Measurements from ENCODE around the gene GPRIN1. TPM values are rescaled to one million over a fixed set of nuclear protein-coding genes. Genes with fewer than 3 reads are reported as not detected.

GPRIN1 gene
- total RNA-seq, 2 experiments from 2014 or later, result 1.5 to 1.7 TPM

GRCh38 chr5:176647030-176647842 lies 37.3 kb upstream of the GPRIN1 start, which contains the start of gene TSPAN17:
Gene TSPAN17 (plus strand): TSS chr5:176647484. CDS start chr5:176647616, 132 bp downstream.
- H3K9me3 Mint-ChIP-seq, result no peaks in the 10 kb centered on the region
- H3K36me3 Mint-ChIP-seq, result peaks cover 8% of the 10 kb centered on the region
- peak within 1 kb of the TSS; percentile 86 for H3K27ac Mint-ChIP-seq
- peaks cover 39% of the 10 kb centered on the region for H3K4me1 Mint-ChIP-seq
- peak; percentile 99 for DNase-seq
- H3K4me3 Mint-ChIP-seq, result peak within 1 kb of the TSS; percentile 86
- peaks cover 5% of the 10 kb centered on the region for H3K27me3 Mint-ChIP-seq

DNA sequence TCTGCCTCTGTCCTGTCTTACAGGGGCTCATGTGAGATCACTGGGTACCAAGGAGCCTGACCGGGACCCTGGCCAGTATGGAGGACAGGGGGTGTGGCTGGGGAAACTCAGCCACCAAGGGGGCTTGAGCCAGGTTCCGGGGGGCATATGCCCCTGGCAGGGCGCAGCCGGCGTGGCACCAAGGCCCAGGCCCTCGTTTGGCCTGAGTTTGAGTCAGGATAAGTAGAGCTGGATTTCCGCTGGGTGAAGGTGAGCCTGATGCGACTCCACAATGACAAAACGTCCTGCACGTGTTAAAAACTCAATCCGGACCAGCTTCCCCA lies 36.7 kb upstream of the GPRIN1 start:
- Mint-ChIP-seq H3K4me1 (peaks cover 37% of the 10 kb centered on the region), H3K27ac (peak overlapping the region; percentile 80), H3K27me3 (peaks cover 5% of the 10 kb centered on the region), H3K9me3 (no peaks in the 10 kb centered on the region), H3K36me3 (peaks cover 8% of the 10 kb centered on the region), H3K4me3 (peak overlapping the region; percentile 76)
- DNase-seq, result no peak

DNA sequence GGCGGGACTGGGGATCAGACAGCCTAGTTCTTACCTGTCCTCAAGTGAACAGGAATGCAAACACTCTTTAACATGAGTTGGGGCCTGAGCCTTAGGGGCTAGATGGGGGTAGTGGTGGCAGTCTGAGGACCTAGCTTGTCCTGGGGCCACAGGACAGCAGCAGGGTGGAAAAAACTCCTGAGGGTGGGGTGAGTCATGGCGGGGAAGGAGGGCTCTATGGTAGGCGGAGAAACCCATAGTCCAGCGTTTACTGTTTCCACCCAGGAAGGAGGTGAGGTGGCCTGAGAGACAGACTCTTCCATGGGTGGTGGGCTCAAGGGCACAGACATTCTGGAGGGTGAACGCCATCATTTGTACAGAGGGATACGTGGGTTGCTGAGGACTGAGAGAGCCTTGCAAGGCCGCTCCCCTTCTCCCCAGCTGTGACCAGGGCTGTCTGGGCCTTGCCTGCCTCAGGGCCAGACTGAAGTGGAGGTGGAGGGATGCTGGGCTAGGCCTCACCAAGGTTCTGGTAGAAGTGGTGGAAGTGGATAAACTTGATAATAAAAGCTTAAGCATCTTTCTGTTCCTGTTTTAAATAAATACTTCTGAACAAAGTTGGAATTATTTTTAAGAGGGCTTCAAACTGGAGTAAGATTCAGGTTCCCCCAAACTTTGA lies 36.2 kb upstream of the GPRIN1 start:
- no peaks in the 10 kb centered on the region for H3K9me3 Mint-ChIP-seq
- H3K36me3 Mint-ChIP-seq, result peaks cover 5% of the 10 kb centered on the region
- peak overlapping the region; percentile 80 for H3K27ac Mint-ChIP-seq
- H3K4me3 Mint-ChIP-seq, result peak overlapping the region; percentile 76
- DNase-seq, result no peak
- peaks cover 33% of the 10 kb centered on the region for H3K4me1 Mint-ChIP-seq
- H3K27me3 Mint-ChIP-seq, result peaks cover 5% of the 10 kb centered on the region

DNA sequence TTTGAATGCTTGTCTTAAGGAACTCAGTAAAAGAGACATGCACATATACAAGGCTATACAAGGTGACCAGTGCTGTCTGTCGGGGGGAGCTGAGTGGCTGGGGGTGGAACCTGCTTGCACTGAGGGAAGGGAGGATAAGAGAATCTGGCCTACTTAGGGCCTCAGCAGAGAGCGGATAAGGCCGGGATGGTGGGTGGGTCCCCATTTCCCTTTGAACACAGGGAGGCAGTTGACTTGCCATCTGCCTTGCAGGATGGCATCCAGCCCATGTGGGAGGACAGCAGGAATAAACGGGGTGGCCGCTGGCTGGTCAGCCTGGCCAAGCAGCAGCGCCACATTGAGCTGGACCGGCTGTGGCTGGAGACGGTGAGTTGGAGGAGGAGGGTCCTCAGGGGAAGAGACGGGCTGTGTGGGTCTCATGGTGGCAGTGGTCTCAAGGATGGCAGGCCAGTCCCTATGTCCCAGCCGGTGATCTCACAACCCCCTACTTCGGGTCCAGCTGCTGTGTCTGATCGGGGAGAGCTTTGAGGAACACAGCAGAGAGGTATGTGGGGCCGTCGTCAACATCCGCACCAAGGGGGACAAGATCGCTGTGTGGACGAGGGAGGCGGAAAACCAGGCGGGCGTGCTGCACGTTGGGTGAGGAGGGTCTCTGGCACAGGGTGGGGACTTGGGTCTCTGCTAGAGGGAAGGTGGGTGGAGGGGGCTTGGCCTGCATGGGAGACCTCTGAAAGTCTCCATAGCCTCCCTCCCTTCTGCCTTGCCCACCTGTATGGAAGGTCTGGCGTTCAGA lies 35.1 kb upstream of the GPRIN1 start:
- no peak for DNase-seq
- no peaks in the 10 kb centered on the region for H3K36me3 Mint-ChIP-seq
- no peak overlapping the region for H3K4me3 Mint-ChIP-seq
- peaks cover 26% of the 10 kb centered on the region for H3K4me1 Mint-ChIP-seq
- no peak overlapping the region for H3K27ac Mint-ChIP-seq
- no peaks in the 10 kb centered on the region for H3K9me3 Mint-ChIP-seq
- no peaks in the 10 kb centered on the region for H3K27me3 Mint-ChIP-seq

DNA sequence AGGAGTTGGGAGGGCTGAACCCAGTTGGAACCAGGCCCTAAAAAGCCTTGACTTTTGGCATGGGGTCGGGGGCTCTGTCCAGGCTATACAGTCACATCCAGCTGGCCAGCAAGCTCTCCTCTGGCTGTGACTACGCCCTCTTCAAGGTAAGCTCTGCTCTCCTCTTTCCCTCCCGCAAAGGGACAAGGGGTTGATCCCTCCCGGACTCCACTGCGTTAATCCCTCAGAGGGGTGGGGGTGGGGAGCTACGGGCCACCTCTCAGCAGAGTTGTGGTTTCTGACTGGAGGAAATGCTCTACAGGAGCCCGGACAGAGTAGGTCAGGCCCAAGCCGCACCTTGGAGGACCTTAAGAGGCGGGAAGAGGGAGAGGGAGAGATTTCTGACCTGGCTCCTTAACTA lies 34.3 kb upstream of the GPRIN1 start:
- no peak overlapping the region for H3K4me3 Mint-ChIP-seq
- H3K4me1 Mint-ChIP-seq, result peaks cover 21% of the 10 kb centered on the region
- H3K36me3 Mint-ChIP-seq, result no peaks in the 10 kb centered on the region
- H3K9me3 Mint-ChIP-seq, result no peaks in the 10 kb centered on the region
- no peaks in the 10 kb centered on the region for H3K27me3 Mint-ChIP-seq
- no peak for DNase-seq
- H3K27ac Mint-ChIP-seq, result no peak overlapping the region

GRCh38 chr5:176643491-176644219 lies 33.7 kb upstream of the GPRIN1 start:
- Mint-ChIP-seq H3K36me3 (no peaks in the 10 kb centered on the region), H3K27me3 (no peaks in the 10 kb centered on the region), H3K27ac (no peak overlapping the region), H3K4me3 (no peak overlapping the region), H3K9me3 (no peaks in the 10 kb centered on the region), H3K4me1 (peaks cover 15% of the 10 kb centered on the region)
- DNase-seq, result no peak

DNA sequence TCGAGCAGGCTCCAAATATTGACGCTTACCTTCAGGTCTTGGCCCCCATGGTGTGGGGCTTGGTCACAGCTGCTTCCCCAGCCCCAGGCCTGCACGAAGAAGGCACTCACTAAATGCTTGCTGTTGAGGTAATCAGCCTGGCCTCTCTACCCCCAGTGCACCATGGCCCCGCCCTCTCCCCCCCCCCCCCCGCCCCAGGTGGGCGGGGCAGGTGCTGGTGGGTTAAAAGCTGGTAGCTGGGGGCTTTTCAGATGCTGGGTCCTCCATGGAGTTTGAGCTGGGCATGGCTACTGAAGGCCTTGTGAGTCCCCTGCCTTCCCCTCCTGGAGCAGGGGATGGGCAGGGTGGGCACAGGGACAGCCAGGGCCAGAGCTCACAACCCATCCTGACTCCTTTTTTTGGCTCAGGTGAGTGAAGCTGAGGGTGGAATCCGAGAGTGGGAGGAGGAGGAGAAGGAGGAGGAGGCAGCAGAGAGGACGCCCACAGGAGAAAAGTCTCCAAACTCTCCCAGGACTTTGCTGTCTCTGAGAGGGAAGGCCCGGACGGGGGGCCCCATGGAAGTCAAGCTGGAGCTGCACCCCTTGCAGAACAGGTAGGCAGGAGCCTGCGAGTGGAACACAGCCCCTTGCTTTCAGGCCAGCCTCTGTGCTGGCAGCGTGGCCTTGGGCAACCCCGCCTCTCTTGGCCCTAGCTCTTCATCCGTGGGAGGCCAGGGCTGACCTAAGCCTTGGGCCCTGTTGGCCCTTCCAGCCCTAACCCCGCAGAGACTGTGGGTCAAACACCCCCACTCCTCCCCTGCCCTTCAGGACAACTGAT lies 32.9 kb upstream of the GPRIN1 start:
- Mint-ChIP-seq H3K9me3 (no peaks in the 10 kb centered on the region), H3K4me3 (no peak overlapping the region), H3K27me3 (no peaks in the 10 kb centered on the region), H3K27ac (no peak overlapping the region), H3K4me1 (peaks cover 11% of the 10 kb centered on the region), H3K36me3 (no peaks in the 10 kb centered on the region)
- no peak for DNase-seq

- no peaks in the 10 kb centered on the region for H3K4me1 Mint-ChIP-seq
- H3K4me3 Mint-ChIP-seq, result no peak overlapping the region
- no peaks in the 10 kb centered on the region for H3K9me3 Mint-ChIP-seq
- peaks cover 2% of the 10 kb centered on the region for H3K27me3 Mint-ChIP-seq
- H3K27ac Mint-ChIP-seq, result no peak overlapping the region
- DNase-seq, result no peak
- H3K36me3 Mint-ChIP-seq, result no peaks in the 10 kb centered on the region
Observed at GRCh38 chr5:176640616-176641015, 30.7 kb upstream of the GPRIN1 start.

DNA sequence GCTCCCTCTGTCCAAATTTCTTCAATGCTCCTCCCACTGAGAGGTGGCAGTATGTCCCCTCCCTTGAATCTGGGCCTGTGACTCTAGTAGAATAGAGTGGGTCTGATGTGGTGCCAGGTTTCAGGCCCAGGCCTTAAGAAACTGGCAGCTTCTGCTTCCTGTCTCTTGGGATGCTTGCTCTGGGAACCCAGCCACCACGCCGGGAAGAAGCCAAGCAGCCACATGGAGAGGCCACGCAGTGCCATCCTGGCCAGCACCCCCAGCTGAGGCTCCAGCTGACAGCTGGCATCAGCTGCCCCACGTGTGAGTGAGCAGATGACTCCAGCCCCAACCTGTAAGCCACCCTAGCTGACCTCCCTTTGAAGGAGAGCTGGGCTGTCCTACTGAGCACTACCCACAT lies 30.0 kb upstream of the GPRIN1 start:
- Mint-ChIP-seq H3K27me3 (peaks cover 9% of the 10 kb centered on the region), H3K4me3 (no peak overlapping the region), H3K9me3 (no peaks in the 10 kb centered on the region), H3K4me1 (no peaks in the 10 kb centered on the region), H3K36me3 (no peaks in the 10 kb centered on the region), H3K27ac (no peak overlapping the region)
- no peak for DNase-seq

DNA sequence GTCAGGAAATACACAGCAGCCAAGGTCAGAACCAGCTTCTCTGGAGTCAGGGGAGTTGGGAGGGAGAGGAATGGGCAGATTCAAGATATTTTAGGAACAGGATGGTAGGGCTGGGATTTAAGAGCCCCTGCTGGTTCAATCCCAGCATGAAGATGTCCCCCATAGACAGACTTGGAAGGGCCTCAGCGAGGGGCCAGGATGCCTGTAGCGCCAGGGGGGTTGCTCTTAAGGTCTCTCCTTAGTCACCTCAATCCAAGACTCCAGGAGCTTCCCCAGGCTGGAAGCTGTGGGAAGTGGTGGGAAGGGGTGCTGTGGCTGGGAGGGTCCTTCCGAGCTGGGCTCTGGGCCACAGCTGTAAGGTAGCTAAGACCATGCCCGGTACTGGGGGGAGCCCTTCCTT lies 29.3 kb upstream of the GPRIN1 start:
- no peaks in the 10 kb centered on the region for H3K4me1 Mint-ChIP-seq
- no peak overlapping the region for H3K27ac Mint-ChIP-seq
- no peaks in the 10 kb centered on the region for H3K9me3 Mint-ChIP-seq
- DNase-seq, result no peak
- H3K4me3 Mint-ChIP-seq, result no peak overlapping the region
- H3K27me3 Mint-ChIP-seq, result peaks cover 14% of the 10 kb centered on the region
- H3K36me3 Mint-ChIP-seq, result no peaks in the 10 kb centered on the region

DNA sequence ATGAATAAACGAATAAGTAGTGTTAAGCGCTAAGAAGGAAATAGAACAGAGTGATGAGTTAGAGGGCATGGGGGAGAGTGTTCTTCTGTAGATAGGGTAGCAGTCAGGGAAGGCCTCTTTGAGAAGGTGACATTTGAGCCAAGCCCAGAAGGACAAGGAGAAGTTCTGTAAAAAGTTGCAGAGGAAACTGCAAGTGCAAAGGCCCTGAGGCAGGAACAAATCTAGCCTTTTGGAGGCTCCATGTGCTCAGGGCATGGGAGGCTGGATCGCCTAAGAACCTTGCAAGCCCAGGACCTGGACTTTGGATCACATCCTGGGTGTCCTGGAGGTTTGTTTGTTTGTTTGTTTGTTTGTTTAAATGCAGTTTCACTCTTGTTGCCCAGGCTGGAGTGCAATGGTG lies 28.5 kb upstream of the GPRIN1 start:
- no peak overlapping the region for H3K4me3 Mint-ChIP-seq
- H3K36me3 Mint-ChIP-seq, result no peaks in the 10 kb centered on the region
- H3K4me1 Mint-ChIP-seq, result peaks cover 5% of the 10 kb centered on the region
- peaks cover 21% of the 10 kb centered on the region for H3K27me3 Mint-ChIP-seq
- DNase-seq, result no peak
- no peak overlapping the region for H3K27ac Mint-ChIP-seq
- H3K9me3 Mint-ChIP-seq, result no peaks in the 10 kb centered on the region

GRCh38 chr5:176637556-176637955 lies 27.6 kb upstream of the GPRIN1 start:
- Mint-ChIP-seq H3K27ac (no peak overlapping the region), H3K36me3 (no peaks in the 10 kb centered on the region), H3K27me3 (peaks cover 29% of the 10 kb centered on the region), H3K9me3 (no peaks in the 10 kb centered on the region), H3K4me1 (peaks cover 5% of the 10 kb centered on the region), H3K4me3 (no peak overlapping the region)
- no peak for DNase-seq

GRCh38 chr5:176636426-176636825 lies 26.5 kb upstream of the GPRIN1 start:
- Mint-ChIP-seq H3K4me3 (no peak overlapping the region), H3K36me3 (no peaks in the 10 kb centered on the region), H3K4me1 (peaks cover 5% of the 10 kb centered on the region), H3K27ac (no peak overlapping the region), H3K27me3 (peaks cover 39% of the 10 kb centered on the region), H3K9me3 (no peaks in the 10 kb centered on the region)
- no peak for DNase-seq

DNA sequence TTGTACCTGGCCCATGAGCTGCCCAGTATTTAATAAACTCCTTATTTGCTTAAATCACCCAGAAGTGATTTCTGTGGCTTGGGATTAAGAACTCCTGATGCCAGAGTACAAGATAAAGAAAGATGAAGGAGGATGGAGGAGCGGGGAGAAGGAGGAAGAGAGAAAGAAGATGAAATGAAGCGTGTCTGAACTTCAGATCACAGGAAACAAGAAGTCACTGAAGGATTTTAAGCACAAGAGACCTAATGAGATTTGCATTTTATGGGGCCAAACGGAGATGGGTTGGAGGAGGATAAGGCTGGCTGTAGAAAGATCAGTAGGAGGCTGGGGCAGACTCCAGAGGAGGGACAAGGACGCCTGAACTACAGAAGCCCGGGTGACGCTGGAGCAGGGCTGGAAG lies 23.6 kb upstream of the GPRIN1 start:
- H3K9me3 Mint-ChIP-seq, result no peaks in the 10 kb centered on the region
- no peak overlapping the region for H3K4me3 Mint-ChIP-seq
- H3K27me3 Mint-ChIP-seq, result peaks cover 65% of the 10 kb centered on the region
- H3K27ac Mint-ChIP-seq, result no peak overlapping the region
- H3K36me3 Mint-ChIP-seq, result no peaks in the 10 kb centered on the region
- no peak for DNase-seq
- peaks cover 11% of the 10 kb centered on the region for H3K4me1 Mint-ChIP-seq

Measured in activated naive CD8-positive, alpha-beta T cell treated with anti-CD3 and anti-CD28 coated beads for 36 hours (primary cell).